GM23338 (cell line): Measurements from ENCODE around the gene MTA1. TPM values are rescaled to one million over a fixed set of nuclear protein-coding genes. Genes with fewer than 3 reads are reported as not detected.

Experiments
- ATAC-seq: fragments of 200-7000 bp; cut with Tn5 transposase; 3 replicates; pipeline ENCODE4 v1.9.1; 2020
- DNase-seq: peaks from one replicate; pipeline ENCODE4 v3.0.0-alpha.2; 2015; ENCODE audit warnings: low spot score
- H2AFZ ChIP-seq: fragments of 200-600 bp; sonication (generic); 2 replicates; pipeline ENCODE4 v1.8.0; 2016; ENCODE audit warnings: antibody characterized with exemption, mild to moderate bottlenecking, moderate library complexity
- H3F3A ChIP-seq: fragments of 200-600 bp; sonication (generic); replicated peaks from 2 replicates; pipeline ENCODE4 v1.8.0; 2017; ENCODE audit warnings: antibody characterized with exemption, mixed run types, low read depth
- H3K27ac ChIP-seq: fragments of 200-600 bp; sonication (generic); 2 replicates; pipeline ENCODE4 v1.6.1; 2016; ENCODE audit warnings: low read depth
- H3K27me3 ChIP-seq: fragments of 200-600 bp; sonication (generic); 2 replicates; pipeline ENCODE4 v1.8.0; 2016; ENCODE audit warnings: mild to moderate bottlenecking, mixed run types, moderate library complexity; ENCODE audit not compliant: insufficient read depth
- H3K36me3 ChIP-seq: fragments of 200-600 bp; sonication (generic); 2 replicates; pipeline ENCODE4 v1.8.0; 2016; ENCODE audit warnings: mild to moderate bottlenecking; ENCODE audit not compliant: insufficient read depth
- H3K4me1 ChIP-seq: fragments of 200-600 bp; sonication (generic); 2 replicates; pipeline ENCODE4 v1.8.0; 2016; ENCODE audit warnings: mild to moderate bottlenecking, moderate library complexity; ENCODE audit not compliant: insufficient read depth
- H3K4me2 ChIP-seq: fragments of 200-600 bp; sonication (generic); 2 replicates; pipeline ENCODE4 v1.7.1; 2017; ENCODE audit warnings: mixed run types
- H3K4me3 ChIP-seq: fragments of 200-600 bp; sonication (generic); 2 replicates; pipeline ENCODE4 v1.6.1; 2016; ENCODE audit warnings: mixed run types
- H3K79me2 ChIP-seq: fragments of 200-600 bp; sonication (generic); replicated peaks from 2 replicates; pipeline ENCODE4 v1.8.0; 2017; ENCODE audit warnings: mild to moderate bottlenecking; ENCODE audit not compliant: insufficient read depth
- H3K9me2 ChIP-seq: fragments of 200-600 bp; sonication (generic); 2 replicates; pipeline ENCODE4 v1.8.0; 2017; ENCODE audit not compliant: insufficient read depth
- H4K20me1 ChIP-seq: fragments of 200-600 bp; sonication (generic); replicated peaks from 2 replicates; pipeline ENCODE4 v1.8.0; 2017; ENCODE audit warnings: mild to moderate bottlenecking; ENCODE audit not compliant: insufficient read depth
- H3K27ac Mint-ChIP-seq: 2 replicates; pipeline ENCODE4 v1.8.0; 2020; ENCODE audit warnings: inconsistent platforms, mild to moderate bottlenecking, moderate library complexity, mixed read lengths
- H3K27me3 Mint-ChIP-seq: 3 replicates; pipeline ENCODE4 v1.8.0; 2022; ENCODE audit warnings: low read depth, mild to moderate bottlenecking, moderate library complexity, mixed read lengths, inconsistent platforms; ENCODE audit not compliant: insufficient read depth, poor library complexity
- H3K36me3 Mint-ChIP-seq: 3 replicates; pipeline ENCODE4 v1.8.0; 2021; ENCODE audit warnings: low read depth, mild to moderate bottlenecking, inconsistent platforms, moderate library complexity, mixed read lengths
- H3K4me1 Mint-ChIP-seq: 3 replicates; pipeline ENCODE4 v1.8.0; 2020; ENCODE audit warnings: mild to moderate bottlenecking, inconsistent platforms, mixed read lengths
- H3K4me3 Mint-ChIP-seq: 3 replicates; pipeline ENCODE4 v1.8.0; 2021; ENCODE audit warnings: moderate library complexity, mild to moderate bottlenecking, inconsistent platforms, mixed read lengths
- H3K9me3 Mint-ChIP-seq: 3 replicates; pipeline ENCODE4 v1.8.0; 2020; ENCODE audit warnings: moderate library complexity, mild to moderate bottlenecking, inconsistent platforms, mixed read lengths
- CREB1 ChIP-seq: fragments of 250-450 bp; sonication (Bioruptor Pico); IDR thresholded peaks from 2 replicates; pipeline ENCODE4 v1.5.0; 2020; ENCODE audit warnings: low read depth, mild to moderate bottlenecking, moderate library complexity
- CTCF ChIP-seq, 2 experiments: fragments of 200-600 bp in 1 of 2; sonication (generic) in 1 of 2; conservative IDR thresholded peaks; 2 replicates each; pipeline versions ENCODE4 v1.5.1 to v1.6.1; 2016 to 2017; ENCODE audit warnings: antibody characterized with exemption in 2 of 2, low read depth in 2 of 2, mild to moderate bottlenecking in 2 of 2, moderate library complexity in 1 of 2
- ETS1 ChIP-seq: IDR thresholded peaks from 2 replicates; pipeline ENCODE4 v1.6.1; 2016; ENCODE audit warnings: antibody characterized with exemption
- EZH2 ChIP-seq: fragments of 200-600 bp; sonication (generic); IDR thresholded peaks from one replicate; pipeline ENCODE4 v1.8.0; 2017; ENCODE audit warnings: antibody characterized with exemption, mild to moderate bottlenecking, low read depth; ENCODE audit not compliant: unreplicated experiment
- EZH2phosphoT487 ChIP-seq: fragments of 200-600 bp; sonication (generic); IDR thresholded peaks from one replicate; pipeline ENCODE4 v1.8.1; 2018; ENCODE audit warnings: antibody characterized with exemption; ENCODE audit not compliant: unreplicated experiment
- JUNB ChIP-seq: IDR thresholded peaks from one replicate; pipeline ENCODE4 v1.6.1; 2016; ENCODE audit warnings: antibody characterized with exemption; ENCODE audit not compliant: unreplicated experiment
- NANOG ChIP-seq: IDR thresholded peaks from 2 replicates; pipeline ENCODE4 v1.6.1; 2016; ENCODE audit warnings: antibody characterized with exemption, borderline replicate concordance
- POLR2AphosphoS5 ChIP-seq: IDR thresholded peaks from 2 replicates; pipeline ENCODE4 v1.6.1; 2016; ENCODE audit warnings: antibody characterized with exemption, low read depth
- REST ChIP-seq: IDR thresholded peaks from one replicate; pipeline ENCODE4 v1.6.1; 2018; ENCODE audit warnings: antibody characterized with exemption; ENCODE audit not compliant: unreplicated experiment
- STAT1 ChIP-seq: IDR thresholded peaks from one replicate; pipeline ENCODE4 v1.6.1; 2016; ENCODE audit warnings: antibody characterized with exemption; ENCODE audit not compliant: unreplicated experiment
- ZNF114 ChIP-seq: fragments of 250-450 bp; sonication (Bioruptor Pico); IDR thresholded peaks from 2 replicates; pipeline ENCODE4 v1.5.0; 2020; ENCODE audit warnings: mild to moderate bottlenecking, moderate library complexity
- ZNF331 ChIP-seq: fragments of 250-450 bp; sonication (Bioruptor Pico); IDR thresholded peaks from 2 replicates; pipeline ENCODE4 v1.5.0; 2020; ENCODE audit warnings: low read depth, mild to moderate bottlenecking, moderate library complexity
- ZNF462 ChIP-seq: fragments of 250-450 bp; sonication (Bioruptor Pico); IDR thresholded peaks from 2 replicates; pipeline ENCODE4 v1.5.0; 2020; ENCODE audit warnings: mild to moderate bottlenecking, moderate library complexity
- polyA plus RNA-seq: library from polyadenylated mRNA; unstranded; fragments of >200 nt; fragmentation: Nextera tagmentation; extraction: Ambion mirVana; gene quantifications from 2 replicates; pipeline ENCODE4 v1.2.1, GENCODE V29; 2016
- total RNA-seq: library from RNA; depleted of rRNA; stranded (reverse); fragments of >200 nt; shearing (Covaris generic); gene quantifications from 2 replicates; pipeline ENCODE4 v1.2.3, GENCODE V29; 2014

MTA1 gene
- total and polyA plus RNA-seq, 2 experiments from 2014 or later = 53.3 to 126 TPM

- Histone ChIP-seq H3K4me2 (no peak overlapping the region), H3K27ac (no peak overlapping the region), H3F3A (no peaks in the 10 kb centered on the region), H3K4me1 (no peaks in the 10 kb centered on the region), H3K27me3 (no peaks in the 10 kb centered on the region), H2AFZ (no peak overlapping the region), H3K9me2 (peaks cover under 1% of the 10 kb centered on the region), H3K79me2 (no peaks in the 10 kb centered on the region), H4K20me1 (no peaks in the 10 kb centered on the region), H3K4me3 (no peak overlapping the region), H3K36me3 (no peaks in the 10 kb centered on the region)
- no peak overlapping the region for H3K4me3 Mint-ChIP-seq
- H3K27me3 Mint-ChIP-seq = peaks cover 11% of the 10 kb centered on the region
- H3K36me3 Mint-ChIP-seq = no peaks in the 10 kb centered on the region; the same call in 2 of the 3 replicates
- ATAC-seq = no peak
- no peak overlapping the region for H3K27ac Mint-ChIP-seq
- H3K4me1 Mint-ChIP-seq = no peaks in the 10 kb centered on the region; the same call in 2 of the 3 replicates
- no peaks in the 10 kb centered on the region for H3K9me3 Mint-ChIP-seq
- DNase-seq = no peak
- TF ChIP-seq CTCF (conservative IDR thresholded peaks at IDR 0.05; ENCODE audit: low read depth in 2 of 2) (no peak), EZH2 (no peak), CREB1 (CRISPR knock-in tag) (no peak), ZNF331 (CRISPR knock-in tag) (no peak), STAT1 (no peak), POLR2AphosphoS5 (no peak), NANOG (no peak), EZH2phosphoT487 (no peak), ETS1 (no peak), ZNF114 (CRISPR knock-in tag) (no peak), REST (no peak), ZNF462 (CRISPR knock-in tag) (no peak), JUNB (no peak)
Observed at GRCh38 chr14:105392131-105393090, 27.2 kb upstream of the MTA1 start.
